ENCODE data around the gene PTPN3. TPM values are rescaled to one million over a fixed set of nuclear protein-coding genes. Genes with fewer than 3 reads are reported as not detected.

Gene PTPN3
- total RNA-seq, 4 donors from 2014 or later = 31.6 to 64.0 (median 38.7) TPM

DNA sequence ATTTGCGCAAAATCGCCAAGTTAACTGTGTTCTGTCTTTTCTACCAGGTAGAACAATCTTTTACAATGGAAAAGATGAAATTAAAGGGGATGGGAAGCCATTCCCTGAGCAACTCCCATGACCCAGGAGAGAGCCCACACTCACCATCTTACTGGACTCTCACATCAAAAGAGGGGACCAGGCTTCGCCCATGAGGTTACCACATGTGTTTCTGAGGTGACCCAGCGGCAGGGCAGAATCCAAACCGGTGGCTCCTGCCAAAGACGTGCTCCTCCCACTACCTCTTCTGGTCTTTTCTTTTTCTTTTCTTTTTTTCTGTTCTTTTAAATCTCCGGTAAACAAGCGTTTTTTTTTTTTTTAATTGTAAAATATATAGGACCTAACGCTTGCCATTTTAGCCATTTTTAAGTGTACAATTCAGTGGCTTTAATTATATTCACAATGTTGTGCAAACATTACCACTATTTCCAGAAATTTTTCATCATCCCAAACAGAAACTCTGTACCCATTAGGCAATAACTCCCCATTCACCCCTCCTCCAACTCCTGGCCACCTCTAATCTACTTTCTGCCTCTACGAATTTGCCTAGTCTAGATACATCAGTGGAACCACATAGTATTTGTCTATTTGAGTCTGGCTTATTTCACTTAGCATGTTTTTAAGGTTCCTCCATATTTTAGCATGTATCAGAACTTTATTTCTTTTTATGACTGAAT, 19.3 kb downstream of the PTPN3 start:
- no peak for DNase-seq (ENCODE audit: low spot score in 2 of 2)
- Histone ChIP-seq H3K9me3 (no peaks in the 10 kb centered on the region), H3K27me3 (peaks cover 3% of the 10 kb centered on the region), H3K36me3 (no peaks in the 10 kb centered on the region), H3K27ac (no peak overlapping the region), H3K4me1 (peaks cover 34% of the 10 kb centered on the region), H3K4me3 (no peak overlapping the region)
- WGBS = 87% methylated on average over 10 of the region's 10 CpGs
- TF ChIP-seq POLR2AphosphoS5 (IDR thresholded peaks at IDR 0.05) (no peak), POLR2A (IDR thresholded peaks at IDR 0.05) (no peak), EP300 (IDR thresholded peaks at IDR 0.05) (no peak)
- TF ChIP-seq, protein P1, sequence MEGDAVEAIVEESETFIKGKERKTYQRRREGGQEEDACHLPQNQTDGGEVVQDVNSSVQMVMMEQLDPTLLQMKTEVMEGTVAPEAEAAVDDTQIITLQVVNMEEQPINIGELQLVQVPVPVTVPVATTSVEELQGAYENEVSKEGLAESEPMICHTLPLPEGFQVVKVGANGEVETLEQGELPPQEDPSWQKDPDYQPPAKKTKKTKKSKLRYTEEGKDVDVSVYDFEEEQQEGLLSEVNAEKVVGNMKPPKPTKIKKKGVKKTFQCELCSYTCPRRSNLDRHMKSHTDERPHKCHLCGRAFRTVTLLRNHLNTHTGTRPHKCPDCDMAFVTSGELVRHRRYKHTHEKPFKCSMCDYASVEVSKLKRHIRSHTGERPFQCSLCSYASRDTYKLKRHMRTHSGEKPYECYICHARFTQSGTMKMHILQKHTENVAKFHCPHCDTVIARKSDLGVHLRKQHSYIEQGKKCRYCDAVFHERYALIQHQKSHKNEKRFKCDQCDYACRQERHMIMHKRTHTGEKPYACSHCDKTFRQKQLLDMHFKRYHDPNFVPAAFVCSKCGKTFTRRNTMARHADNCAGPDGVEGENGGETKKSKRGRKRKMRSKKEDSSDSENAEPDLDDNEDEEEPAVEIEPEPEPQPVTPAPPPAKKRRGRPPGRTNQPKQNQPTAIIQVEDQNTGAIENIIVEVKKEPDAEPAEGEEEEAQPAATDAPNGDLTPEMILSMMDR (IDR thresholded peaks at IDR 0.05) = no peak

DNA sequence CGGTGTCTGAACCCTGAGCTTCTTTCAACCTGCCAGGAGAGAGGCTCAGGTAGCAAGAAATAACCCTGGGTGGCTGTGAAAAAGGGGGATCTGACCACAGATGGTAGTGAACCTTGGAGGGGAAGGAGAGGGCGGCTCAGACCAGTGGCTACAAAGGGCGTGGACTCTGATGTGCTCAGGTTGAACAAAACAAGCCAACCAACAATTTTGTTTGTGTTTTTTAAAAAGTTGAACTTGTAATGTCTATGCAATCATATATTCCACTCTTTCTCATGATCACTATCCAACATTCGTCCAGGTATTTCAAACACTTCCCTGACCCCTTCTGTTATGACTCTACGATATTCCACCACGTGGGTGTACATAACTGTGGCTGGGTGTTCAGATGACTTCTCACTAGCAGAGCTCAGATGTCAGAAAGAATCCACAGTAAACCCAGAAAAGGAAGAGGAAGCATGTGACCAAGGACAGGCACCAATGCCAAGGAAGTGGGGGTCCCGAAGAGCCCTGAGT, 20.0 kb downstream of the PTPN3 start:
- Histone ChIP-seq H3K36me3 (no peaks in the 10 kb centered on the region), H3K27ac (no peak overlapping the region), H3K4me1 (peaks cover 42% of the 10 kb centered on the region), H3K4me3 (no peak overlapping the region), H3K9me3 (no peaks in the 10 kb centered on the region), H3K27me3 (peaks cover 3% of the 10 kb centered on the region)
- DNase-seq (ENCODE audit: low spot score in 2 of 2) = no peak
- WGBS = 84% methylated on average over 7 of the region's 7 CpGs
- TF ChIP-seq, protein P1 (IDR thresholded peaks at IDR 0.05) = no peak
- TF ChIP-seq EP300 (IDR thresholded peaks at IDR 0.05) = no peak
- TF ChIP-seq POLR2A (IDR thresholded peaks at IDR 0.05) = no peak
- TF ChIP-seq POLR2AphosphoS5 (IDR thresholded peaks at IDR 0.05) = no peak

DNA sequence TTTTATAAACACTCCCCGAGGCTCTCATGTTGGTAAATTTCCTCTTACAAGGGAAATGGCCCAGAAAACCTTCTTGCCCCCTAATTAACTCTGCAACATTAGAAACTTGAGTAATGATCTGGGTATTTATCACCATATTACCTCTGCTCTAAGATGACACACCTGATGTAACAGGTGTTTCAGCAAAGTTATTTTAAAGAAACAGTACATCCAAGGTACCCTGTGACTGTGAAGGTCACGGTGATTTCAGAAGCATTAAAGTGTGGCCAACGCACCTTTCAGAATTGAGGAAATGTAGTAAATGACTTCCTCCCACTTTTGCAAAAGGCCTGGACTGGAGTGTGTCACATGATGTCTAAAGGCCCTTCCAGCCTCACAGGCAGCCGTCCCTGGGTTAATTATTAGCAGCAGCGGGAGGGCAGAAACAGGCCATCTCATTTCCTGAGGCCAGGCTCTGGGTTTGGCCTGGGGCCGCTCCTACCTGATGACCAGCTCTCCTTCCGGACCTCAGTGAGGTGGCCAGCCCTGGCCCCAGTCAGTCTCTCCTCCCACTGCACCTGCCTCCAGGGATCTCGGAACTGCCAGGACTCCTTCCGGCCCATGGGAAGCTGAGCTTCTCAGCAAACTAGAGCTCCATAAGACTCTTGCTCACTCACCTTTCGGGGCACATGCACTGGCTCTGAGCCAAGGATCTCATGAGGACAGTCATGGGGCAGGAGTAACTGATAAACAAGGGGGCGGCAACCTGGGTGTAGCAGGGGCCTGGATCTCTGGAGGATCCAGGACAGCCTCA, 20.7 kb downstream of the PTPN3 start:
- TF ChIP-seq POLR2AphosphoS5 (IDR thresholded peaks at IDR 0.05) = no peak
- no peak for TF ChIP-seq EP300 (IDR thresholded peaks at IDR 0.05)
- TF ChIP-seq, protein P1 (IDR thresholded peaks at IDR 0.05) = no peak
- TF ChIP-seq POLR2A (IDR thresholded peaks at IDR 0.05) = no peak
- no peak overlapping the region for H3K27ac ChIP-seq
- H3K36me3 ChIP-seq = no peaks in the 10 kb centered on the region
- H3K9me3 ChIP-seq = no peaks in the 10 kb centered on the region
- no peak overlapping the region for H3K4me3 ChIP-seq
- DNase-seq (ENCODE audit: low spot score in 2 of 2) = no peak
- H3K4me1 ChIP-seq = peaks cover 47% of the 10 kb centered on the region
- 72% methylated on average over 9 of the region's 11 CpGs for WGBS
- peaks cover 3% of the 10 kb centered on the region for H3K27me3 ChIP-seq

DNA sequence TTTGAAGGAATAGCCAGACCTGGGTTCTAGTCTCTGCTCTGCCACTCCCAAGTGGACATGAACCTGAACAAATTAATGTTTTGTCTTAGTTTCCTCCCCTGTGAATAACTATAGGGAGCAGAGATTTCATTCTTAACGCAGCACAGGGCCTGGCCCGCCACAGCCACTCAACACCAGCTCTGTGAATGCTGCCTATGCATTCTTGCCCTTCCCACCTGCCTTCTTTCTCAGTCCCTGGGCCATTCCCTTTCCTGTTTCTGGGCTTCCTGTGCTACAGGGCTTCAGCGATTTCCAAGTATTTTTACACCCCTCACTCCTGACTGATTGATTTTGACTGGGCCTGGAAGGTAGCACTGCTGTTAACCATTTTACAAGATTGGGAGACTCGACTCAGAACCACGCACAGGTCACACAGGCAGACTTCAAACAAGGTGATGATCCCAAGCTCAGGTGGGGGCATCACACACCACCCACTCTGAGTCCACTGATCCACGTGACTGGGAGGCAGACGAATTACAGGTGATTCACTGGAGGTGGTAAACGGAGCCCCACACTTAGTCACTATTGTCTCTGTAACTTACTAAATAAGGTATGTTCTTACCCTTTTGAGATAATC, 21.4 kb downstream of the PTPN3 start:
- H3K4me3 ChIP-seq = no peak overlapping the region
- WGBS = 70% methylated on average over 8 of the region's 8 CpGs
- H3K36me3 ChIP-seq = no peaks in the 10 kb centered on the region
- peaks cover 54% of the 10 kb centered on the region for H3K4me1 ChIP-seq
- no peak overlapping the region for H3K27ac ChIP-seq
- TF ChIP-seq EP300 (IDR thresholded peaks at IDR 0.05) = no peak
- no peak for TF ChIP-seq POLR2A (IDR thresholded peaks at IDR 0.05)
- TF ChIP-seq, protein P1 (IDR thresholded peaks at IDR 0.05) = no peak
- no peak for TF ChIP-seq POLR2AphosphoS5 (IDR thresholded peaks at IDR 0.05)
- no peak for DNase-seq (ENCODE audit: low spot score in 2 of 2)
- H3K27me3 ChIP-seq = peaks cover 3% of the 10 kb centered on the region
- H3K9me3 ChIP-seq = no peaks in the 10 kb centered on the region
